ENCODE data around the gene IL4R. TPM values are rescaled to one million over a fixed set of nuclear protein-coding genes. Genes with fewer than 3 reads are reported as not detected.
"Not testable (repeated sequence)": the region's sequence is repeated elsewhere in the genome, so short reads cannot be mapped to it uniquely, and the experiment has no call there.

The IL4R gene
- total RNA-seq, 1 donor from 2014 or later = 8.2 TPM

DNA sequence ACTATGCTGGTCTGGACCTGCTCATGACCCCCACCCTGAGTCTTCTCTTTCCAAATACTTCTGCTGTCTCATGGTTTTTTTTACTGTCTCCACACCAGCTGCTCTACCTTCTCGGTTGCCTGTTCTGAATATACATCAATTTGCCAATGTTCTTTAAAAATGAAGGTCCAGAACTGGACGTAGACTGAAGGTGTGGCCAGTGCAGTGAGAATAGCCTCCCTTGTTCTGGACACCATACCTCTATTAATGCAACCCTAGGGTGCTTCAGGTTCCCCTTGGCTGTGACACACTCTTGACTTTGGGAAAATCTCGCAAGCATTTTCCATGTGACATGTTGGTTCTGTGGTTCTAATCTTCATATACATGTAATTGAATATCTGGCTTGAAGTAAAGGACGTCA, 72.9 kb downstream of the IL4R start:
- ATAC-seq (ENCODE audit: poor library complexity) = no peak
- intact Hi-C loops (cut with DNase I) = no loop called here

DNA sequence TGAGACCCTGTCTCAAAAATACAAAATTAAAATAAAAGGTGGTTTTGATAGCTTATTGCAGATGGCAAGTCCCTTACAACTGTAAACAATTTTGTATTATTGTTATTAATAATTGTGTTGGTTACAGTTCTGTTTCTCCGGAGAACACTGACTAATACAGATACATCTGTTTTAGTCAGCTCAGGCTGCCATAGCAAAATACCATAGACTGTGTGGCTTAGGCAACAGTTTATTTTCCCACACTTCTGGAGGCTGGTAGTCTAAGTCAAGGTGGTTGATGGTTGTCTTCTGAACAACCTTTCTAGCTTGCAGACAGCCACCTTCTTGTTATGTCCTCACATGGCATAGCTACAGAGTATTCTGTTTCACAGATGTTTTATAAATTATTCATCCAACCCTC, 74.0 kb downstream of the IL4R start:
- DNase-seq (no peak), ATAC-seq (ENCODE audit: poor library complexity) (no peak)
- intact Hi-C loops (cut with DNase I) = no loop called here

More for the DNA sequence above, 72.9 kb downstream of the IL4R start:
- no peak for DNase-seq

DNA sequence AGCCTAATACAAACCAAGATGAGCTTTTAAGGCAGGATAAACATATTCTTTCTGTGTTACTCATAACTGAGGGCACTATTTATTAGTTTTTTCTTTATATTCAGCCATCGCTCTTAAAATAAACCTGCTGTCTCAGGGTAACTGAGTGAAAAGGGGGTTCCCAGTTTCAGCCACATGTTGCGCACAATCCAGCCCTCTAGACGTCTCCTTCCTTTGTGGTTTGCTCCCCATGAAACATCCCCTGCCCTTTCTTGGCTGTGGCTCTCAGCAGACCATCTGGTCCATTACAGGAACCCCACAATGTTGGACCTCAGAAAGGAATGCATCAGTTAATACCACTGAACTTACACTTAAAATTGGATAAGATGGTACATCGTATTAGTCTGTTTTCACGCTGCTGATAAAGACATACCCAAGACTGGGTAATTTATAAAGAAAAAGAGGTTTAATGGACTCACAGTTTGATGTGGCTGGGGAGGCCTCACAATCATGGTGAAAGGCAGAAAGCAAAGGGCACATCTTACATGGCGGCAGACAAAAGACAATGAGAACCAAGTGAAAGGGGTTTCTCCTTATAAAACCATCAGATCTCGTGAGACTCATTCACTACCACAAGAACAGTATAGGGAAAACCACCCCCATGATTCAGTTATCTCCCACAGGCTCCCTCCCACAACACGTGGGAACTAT, 75.6 kb downstream of the IL4R start:
- ATAC-seq (ENCODE audit: poor library complexity) (no peak), DNase-seq (no peak)
- intact Hi-C loops (cut with DNase I) = no loop called here

DNA sequence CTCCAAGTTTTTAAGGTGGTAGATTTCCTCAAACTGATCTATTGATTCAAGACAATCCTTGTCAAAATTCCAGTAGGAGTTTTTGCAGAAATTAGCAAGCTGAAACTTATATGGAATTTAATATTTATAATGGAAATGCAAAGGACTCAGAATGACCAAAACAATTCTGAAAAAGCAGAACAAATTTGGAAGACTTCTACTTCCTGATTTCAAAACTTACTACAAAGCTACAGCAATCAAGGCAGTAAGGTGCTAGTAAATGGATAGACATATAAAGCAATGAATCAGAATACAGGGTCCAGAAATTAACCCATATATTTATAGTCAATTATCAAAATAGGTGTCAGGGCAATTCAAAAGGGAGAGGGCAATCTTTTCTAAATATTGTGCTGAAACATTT, 76.4 kb downstream of the IL4R start:
- DNase-seq (no peak), ATAC-seq (ENCODE audit: poor library complexity) (no peak)
- intact Hi-C loops (cut with DNase I) = no loop called here

DNA sequence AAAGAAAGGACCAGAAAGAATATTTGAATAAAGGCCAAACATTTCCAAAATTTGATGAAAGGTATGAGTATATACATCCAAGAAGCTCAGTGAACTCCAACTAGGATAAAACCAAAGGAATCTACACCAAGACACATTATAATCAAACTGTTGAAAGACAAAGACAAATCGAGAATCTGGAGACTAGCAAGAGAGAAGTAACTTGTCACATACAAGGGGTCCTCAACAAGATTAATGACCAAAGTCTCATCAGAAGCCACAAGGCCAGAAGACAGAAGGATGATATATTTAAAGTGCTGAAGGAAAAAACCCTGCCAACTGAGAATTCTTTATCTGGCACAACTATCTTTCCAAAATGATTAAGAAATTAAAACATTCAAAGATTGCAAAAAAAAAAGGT, 78.9 kb downstream of the IL4R start:
- intact Hi-C loops (cut with DNase I) = no loop called here
- DNase-seq (no peak), ATAC-seq (ENCODE audit: poor library complexity) (no peak)

DNA sequence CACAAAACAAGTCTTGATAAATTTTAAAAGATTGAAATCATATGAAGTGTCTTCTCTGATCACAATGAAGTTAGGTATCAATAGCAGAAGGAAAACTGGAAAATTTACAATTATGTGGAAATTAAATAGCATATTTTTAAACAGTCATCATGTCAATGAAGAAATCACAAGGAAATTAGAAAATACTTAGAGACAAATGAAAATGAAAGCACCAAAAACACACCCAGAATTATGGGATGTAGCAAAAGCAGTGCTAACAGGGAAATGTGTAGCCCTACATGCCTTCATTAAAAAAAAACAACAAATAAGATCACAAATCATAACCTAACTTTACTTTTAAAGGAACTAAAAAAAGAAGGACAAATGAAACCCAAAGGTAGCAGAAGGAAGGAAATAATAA, 80.7 kb downstream of the IL4R start:
- no peak for DNase-seq
- intact Hi-C loops (cut with DNase I) = no loop called here
- ATAC-seq (ENCODE audit: poor library complexity) = no peak

DNA sequence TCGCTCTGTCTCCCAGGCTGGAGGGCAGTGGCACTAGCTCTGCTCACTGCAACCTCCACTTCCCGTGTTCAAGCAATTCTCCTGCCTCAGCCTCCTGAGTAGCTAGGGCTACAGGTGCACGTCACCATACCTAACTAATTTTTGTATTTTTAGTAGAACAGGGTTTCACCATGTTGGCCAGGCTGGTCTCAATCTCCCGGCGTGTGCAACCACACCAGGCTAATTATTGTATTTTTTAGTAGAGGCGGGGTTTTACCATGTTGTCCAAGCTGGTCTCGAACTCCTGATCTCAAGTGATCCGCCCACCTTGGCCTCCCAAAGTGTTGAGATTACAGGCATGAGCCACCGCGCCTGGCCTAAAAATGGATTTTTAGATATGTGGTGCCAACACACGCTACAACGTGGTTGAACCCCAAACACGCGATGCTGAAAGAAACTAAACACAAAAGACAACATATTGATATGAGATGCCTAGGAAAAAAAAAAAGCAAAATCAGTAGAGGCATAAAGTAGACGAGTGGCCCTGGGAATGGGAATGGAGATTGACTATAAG, 84.6 kb downstream of the IL4R start:
- intact Hi-C loops (cut with DNase I); ATAC-seq (ENCODE audit: poor library complexity); DNase-seq: not testable (repeated sequence)

DNA sequence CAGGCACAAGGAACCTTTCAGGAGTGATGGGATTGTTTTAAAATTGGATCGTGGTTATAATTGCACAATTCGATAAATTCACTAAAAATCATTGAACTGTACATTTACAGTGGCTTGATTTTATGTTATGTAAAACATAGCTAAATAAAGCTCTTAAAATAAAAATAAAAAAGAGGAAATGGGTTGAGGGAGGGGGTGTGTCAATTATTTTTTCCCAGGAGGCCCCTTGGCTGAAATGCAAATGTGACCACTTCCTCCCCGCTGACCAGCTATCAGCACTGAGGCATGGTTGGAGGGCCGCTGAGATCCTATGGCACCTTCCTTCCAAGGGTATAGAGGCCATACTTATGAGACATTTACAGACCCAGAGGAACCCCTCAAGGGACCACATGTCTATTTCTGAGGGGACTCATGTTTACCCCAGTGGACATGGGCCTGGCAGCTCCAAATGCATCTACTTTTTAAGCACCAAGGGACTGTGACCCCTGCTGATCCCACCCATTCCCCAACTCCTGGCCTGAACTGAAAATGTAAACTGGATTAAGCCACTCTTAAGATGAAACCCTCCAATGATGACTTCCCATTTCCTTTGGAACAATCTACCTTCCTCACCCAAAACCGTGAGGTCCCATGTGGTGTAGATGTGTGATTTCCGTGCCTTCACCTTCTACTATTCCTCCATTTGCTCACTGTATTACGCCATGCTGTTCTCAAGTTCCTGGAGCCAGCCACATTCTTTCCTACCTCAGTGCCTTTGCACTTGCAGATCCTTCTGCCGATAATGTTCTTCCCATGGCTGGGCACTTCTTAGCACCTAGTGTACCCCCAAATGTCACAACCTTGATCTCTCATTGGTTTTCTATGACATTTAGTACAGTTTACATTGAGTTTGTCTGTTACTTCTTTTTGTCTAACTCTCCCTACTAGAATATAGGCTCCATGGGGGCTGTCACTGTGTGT, 85.4 kb downstream of the IL4R start:
- DNase-seq (no peak), ATAC-seq (ENCODE audit: poor library complexity) (no peak)
- intact Hi-C loops (cut with DNase I) = no loop called here

DNA sequence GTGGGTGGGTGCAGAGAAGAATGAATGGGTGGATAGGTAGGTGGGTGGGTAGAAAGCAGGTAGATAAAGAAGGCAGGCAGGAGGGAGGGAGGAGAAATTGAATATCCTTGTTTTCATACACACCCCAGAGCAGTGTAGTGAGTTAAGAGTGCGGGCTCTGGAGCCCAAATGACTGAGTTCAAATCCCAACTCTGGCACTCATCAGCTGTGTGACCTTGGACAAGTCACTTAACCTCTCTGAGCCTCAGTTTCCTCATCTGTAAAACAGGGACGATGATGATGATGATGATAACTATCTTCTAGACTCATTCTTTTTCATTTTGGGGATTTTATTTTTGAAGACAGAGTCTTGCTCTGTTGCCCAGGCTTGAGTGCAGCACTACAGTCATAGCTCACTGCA, 86.2 kb downstream of the IL4R start:
- intact Hi-C loops (cut with DNase I) = no loop called here
- DNase-seq (no peak), ATAC-seq (ENCODE audit: poor library complexity) (no peak)

DNA sequence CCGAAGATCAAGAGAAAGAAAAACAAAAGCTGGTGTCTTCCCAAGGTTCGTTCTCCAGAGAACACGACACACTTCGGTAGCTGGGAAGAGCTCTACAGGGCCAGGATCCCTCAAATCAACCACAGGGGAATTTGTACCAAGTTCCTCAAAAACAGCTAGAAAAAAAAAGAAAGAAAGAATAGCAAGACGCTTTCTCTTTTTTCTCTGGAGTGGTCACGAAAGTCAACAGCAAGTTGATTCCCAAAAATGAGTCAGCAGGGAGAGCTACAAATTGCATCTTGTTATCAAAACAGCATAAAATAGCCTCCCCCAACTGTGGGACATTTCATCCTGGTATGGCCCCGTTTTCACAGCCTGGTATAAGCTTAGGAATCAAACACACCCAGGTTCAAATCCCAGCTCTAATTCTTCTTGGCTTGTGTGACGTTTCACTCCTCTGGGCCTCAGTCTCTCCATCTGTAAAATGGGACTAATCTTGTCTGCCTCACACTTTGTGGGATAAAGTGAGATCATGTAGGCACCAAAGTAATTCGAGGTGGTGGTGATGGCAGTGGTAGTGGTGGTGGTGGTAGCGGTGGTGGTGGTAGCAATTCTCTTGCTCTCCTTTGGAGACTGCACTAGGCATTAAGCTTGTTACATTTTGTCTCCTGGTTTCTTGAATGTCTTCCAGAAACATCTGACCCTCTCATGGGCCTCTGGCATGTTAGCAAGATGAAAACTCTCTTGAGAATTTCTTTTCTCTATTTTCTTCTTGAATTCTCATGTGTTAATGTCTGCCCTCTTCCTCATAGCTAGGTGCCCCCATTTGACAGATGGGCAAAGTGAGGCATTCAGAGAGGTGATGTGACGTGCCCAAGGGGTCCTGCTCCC, 87.2 kb downstream of the IL4R start:
- no peak for ATAC-seq (ENCODE audit: poor library complexity)
- intact Hi-C loops (cut with DNase I) = no loop called here
- DNase-seq = no peak

DNA sequence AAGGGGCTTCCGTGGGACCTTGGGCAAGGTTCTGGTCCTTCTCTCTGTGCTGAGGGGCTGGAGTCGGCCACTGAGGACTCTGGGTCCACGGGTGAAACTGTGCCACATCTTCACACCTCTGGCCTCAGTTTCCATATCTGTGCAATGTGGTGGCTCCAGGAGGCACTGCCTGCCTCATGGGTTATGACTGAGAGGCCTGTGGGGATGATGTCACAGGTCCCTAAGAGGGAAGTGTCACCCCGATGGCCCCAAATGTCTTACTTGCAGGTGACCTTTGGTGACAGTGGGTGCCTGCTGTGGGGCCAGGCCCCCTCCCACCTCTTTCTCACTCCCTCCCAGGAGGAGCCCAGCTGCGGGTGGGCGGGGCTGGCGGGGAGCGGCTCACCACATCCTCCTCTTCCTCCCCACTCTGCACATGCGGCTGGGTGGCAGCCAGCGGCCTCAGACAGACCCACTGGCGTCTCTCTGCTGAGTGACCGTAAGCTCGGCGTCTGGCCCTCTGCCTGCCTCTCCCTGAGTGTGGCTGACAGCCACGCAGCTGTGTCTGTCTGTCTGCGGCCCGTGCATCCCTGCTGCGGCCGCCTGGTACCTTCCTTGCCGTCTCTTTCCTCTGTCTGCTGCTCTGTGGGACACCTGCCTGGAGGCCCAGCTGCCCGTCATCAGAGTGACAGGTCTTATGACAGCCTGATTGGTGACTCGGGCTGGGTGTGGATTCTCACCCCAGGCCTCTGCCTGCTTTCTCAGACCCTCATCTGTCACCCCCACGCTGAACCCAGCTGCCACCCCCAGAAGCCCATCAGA, 88.2 kb downstream of the IL4R start, which contains the start of gene IL21R:
Gene IL21R (plus strand): TSS at position 407 of the 801 bp plus-strand sequence. CDS start 27,898 bp downstream, outside the sequence.
- ATAC-seq (ENCODE audit: poor library complexity) (peak; percentile 85), DNase-seq (peak; percentile 86)
- intact Hi-C loops (cut with DNase I) = no loop called here

DNA sequence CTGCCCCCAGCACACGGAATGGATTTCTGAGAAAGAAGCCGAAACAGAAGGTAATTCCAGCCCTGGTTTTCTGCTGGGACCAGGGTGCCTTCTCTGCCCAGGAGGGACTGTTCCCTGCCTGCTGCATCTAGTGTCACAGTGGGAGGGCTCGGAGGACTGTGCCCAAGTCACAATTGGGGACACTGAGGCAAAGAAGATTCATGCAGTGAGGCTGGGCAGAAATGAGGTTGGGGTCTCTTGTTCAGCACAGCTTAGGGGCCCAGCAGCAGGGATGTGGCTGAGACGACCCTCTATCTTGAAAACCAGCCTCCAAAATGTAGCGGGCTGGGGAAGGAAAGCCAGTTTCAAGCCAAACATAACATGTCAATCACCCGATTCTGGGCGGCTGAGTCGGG, 88.8 kb downstream of the IL4R start:
- no peak for ATAC-seq (ENCODE audit: poor library complexity)
- DNase-seq = no peak
- intact Hi-C loops (cut with DNase I) = no loop called here

DNA sequence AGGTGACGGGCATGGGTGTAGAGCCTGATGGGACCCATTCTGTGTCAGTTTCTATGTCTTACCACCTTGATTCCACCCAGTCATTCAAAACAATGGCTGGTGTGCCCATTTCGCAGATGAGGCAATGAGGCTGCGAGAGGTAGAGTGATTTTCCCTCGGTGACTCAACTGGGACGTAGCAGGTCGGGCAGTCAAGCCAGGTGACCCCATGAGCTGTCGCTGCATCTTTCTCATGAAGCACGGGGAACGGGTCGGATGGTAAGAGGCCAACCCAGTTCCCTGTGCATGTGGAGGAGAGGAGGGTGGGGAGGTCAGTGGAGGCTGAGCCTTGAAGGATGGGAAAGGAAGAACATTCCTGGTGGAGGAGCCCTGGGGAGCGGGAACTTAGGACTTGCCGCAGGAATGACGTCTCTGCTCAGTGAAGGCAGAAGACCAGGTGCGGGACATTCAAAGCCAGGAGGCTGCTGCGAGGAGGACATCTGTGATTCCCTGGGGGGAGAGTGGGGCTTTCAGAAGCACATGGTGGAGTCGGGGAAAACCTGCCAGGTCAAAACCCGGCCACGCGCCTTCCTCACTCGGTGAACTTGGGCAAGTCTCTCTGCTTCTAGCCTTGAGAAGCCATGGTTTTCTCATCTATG, 89.3 kb downstream of the IL4R start:
- ATAC-seq (ENCODE audit: poor library complexity) (no peak), DNase-seq (no peak)
- intact Hi-C loops (cut with DNase I) = no loop called here

DNA sequence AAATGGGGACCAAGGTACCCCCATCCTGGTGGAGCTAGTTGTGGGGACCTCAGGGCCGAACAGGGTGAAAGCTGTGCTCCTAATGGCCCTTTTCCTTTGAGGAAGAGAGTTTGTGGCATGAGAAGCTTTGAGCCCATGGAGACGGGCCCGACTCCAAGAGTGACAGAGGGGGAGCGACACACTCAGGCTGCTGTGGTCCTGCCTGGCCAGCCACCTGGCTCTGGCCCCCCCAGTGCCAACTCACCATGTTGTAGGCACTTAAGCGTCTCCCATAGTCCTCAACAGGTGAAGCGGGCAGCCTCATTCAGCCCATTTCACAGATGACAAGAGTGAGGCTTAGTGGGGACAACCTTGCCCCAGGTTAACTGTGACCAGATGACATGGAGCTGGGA, 89.8 kb downstream of the IL4R start:
- intact Hi-C loops (cut with DNase I) = no loop called here
- no peak for DNase-seq
- ATAC-seq (ENCODE audit: poor library complexity) = no peak

DNA sequence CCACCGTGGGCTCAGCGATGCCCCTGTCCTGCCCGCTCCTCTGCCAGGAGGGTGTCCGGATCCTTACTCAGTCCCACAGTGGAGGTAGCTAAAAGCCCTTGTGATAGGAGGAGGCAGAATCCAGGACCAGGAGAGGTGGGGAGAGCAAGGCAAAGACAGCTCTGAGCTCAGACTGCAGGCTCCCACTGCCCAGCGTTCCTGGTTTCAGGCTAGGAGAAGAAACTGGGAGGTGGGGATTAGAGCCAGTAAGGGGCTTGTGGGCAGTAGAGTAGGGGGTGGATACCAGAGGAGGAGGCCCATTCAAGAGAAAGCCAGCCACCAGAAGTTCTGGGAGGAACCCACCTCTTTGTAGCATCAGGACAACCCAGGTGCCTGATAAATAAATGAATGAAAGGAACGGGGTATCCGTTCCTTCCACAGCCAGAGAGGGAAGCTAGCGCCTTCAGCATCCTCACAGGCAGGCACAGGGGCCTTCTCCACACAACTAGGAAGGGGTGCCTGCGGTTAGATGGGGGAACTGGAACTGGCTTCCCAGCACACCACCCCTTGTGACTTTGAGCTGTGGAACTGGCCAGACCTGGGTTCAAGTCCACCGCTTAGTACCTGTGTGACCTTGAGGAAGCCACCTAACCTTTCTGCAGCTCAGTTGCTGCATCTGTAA, 90.5 kb downstream of the IL4R start:
- ATAC-seq (ENCODE audit: poor library complexity) (no peak), DNase-seq (no peak)
- intact Hi-C loops (cut with DNase I) = no loop called here

DNA sequence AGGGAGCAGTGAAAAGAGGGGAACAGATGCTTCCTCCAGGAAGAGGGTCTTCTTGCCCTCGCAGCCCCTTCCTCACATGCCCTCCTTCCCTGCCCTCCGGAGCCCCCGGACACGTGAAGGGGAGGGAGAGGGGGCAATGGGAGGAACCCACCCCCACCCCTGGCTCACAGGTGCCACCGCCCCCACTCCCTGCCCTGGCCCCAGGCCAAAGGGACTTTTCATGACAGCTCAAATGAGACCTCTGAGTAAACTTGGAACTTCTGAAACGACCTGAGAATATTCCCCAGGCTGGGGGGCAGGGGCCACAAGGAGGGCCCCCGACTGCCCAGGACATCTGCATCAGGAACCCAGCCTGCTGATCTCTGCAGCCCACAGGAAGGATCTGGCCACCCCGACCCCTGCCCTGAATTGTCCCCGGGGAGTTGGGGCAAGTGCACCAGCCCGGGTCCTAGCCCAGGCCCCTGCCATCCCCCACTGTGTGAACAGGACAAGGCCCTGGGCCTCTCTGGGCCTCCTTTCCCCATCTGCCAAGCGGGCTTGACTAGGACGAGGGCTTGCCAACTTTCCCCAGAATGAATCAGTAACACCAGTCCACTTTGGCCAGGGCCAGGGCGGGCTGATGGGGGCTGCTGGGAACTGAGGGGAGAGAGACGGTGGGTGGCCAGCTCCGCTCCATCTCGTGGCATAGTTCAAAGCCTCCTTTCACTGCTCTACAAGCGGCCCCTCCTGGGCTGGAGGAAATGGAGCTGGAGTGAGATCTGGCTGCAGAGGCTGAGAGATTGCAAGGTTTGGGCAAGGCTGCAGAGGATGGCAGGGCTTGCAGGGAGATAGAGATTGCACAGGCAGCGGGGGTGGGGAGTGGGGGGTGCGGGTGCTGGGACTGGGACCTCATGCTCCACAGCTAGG, 92.0 kb downstream of the IL4R start:
- DNase-seq (no peak), ATAC-seq (ENCODE audit: poor library complexity) (no peak)
- intact Hi-C loops (cut with DNase I) = no loop called here

Data from Right ventricle myocardium superior (tissue), 1 donor.